Thoracic aorta (tissue), 2 donors: Measurements from ENCODE around the gene ILF2. TPM values are rescaled to one million over a fixed set of nuclear protein-coding genes. Genes with fewer than 3 reads are reported as not detected.
A peak's percentile ranks its signal among the peaks of the same experiment; 100 is the strongest.

Source experiments
- ATAC-seq: fragments of 150-250 bp; one replicate; pipeline ENCODE4 v1.8.0; 2017; ENCODE audit warnings: low read depth; ENCODE audit not compliant: insufficient number of reproducible peaks, low FRiP score
- DNase-seq: peaks from one replicate; pipeline ENCODE4 v3.0.0-alpha.2; 2020; ENCODE audit warnings: low spot score
- H3K27ac ChIP-seq, 2 donors: fragments of 200-600 bp; sonication (generic); 1 replicate in 1 of 2; 2 replicates in 1 of 2; pipeline ENCODE4 v1.5.1; 2016; ENCODE audit warnings: mild to moderate bottlenecking in 2 of 2, moderate library complexity in 2 of 2
- H3K27me3 ChIP-seq: fragments of 200-600 bp; sonication (generic); replicated peaks from 2 replicates; pipeline ENCODE4 v1.6.0; 2016; ENCODE audit warnings: mild to moderate bottlenecking; ENCODE audit not compliant: insufficient read depth
- H3K36me3 ChIP-seq: fragments of 200-600 bp; sonication (generic); one replicate; pipeline ENCODE4 v1.5.1; 2016
- H3K4me1 ChIP-seq, 2 donors: fragments of 200-600 bp; sonication (generic); 1 replicate in 1 of 2; 2 replicates in 1 of 2; pipeline versions ENCODE4 v1.5.1 to v1.6.0; 2016; ENCODE audit warnings: low read depth in 2 of 2, mild to moderate bottlenecking in 1 of 2; ENCODE audit not compliant: control insufficient read depth in 1 of 2
- H3K4me3 ChIP-seq: fragments of 200-600 bp; sonication (generic); 2 replicates; pipeline ENCODE4 v1.5.1; 2016; ENCODE audit warnings: mild to moderate bottlenecking
- H3K9me3 ChIP-seq: fragments of 200-600 bp; sonication (generic); 2 replicates; pipeline ENCODE4 v1.5.1; 2016
- CTCF ChIP-seq: fragments of 200-600 bp; sonication (generic); IDR thresholded peaks from one replicate; pipeline ENCODE4 v1.5.1; 2019; ENCODE audit warnings: antibody characterized with exemption
- total RNA-seq, 2 donors: library from RNA; depleted of rRNA; stranded (reverse); fragments of >200 nt; gene quantifications; one replicate each; pipeline versions ENCODE4 v1.1.0 to v1.2.3, GENCODE V29; 2016

The ILF2 gene
- total RNA-seq, 2 donors from 2014 or later: 75.7 to 81.8 TPM

- Histone ChIP-seq H3K4me3 (peak within 1 kb of the TSS; percentile 79), H3K27ac (peak within 1 kb of the TSS; percentile 84 to 91), H3K36me3 (no peaks in the 10 kb centered on the region), H3K27me3 (no peaks in the 10 kb centered on the region), H3K4me1 (peaks cover 6 to 35% of the 10 kb centered on the region in 2 donors), H3K9me3 (no peaks in the 10 kb centered on the region)
- DNase-seq (peak; percentile 30), ATAC-seq (no peak)
- peak; percentile 56 for TF ChIP-seq CTCF
These were observed 43.7 kb downstream of the ILF2 start, which contains the start of gene S100A13 for GRCh38 chr1:153626904-153627714. TSS of gene S100A13 (minus strand) at chr1:153627505. CDS start at chr1:153626472, 1,033 bp downstream.

GRCh38 chr1:153626477-153626903 lies 44.3 kb downstream of the ILF2 start:
- TF ChIP-seq CTCF: no peak
- Histone ChIP-seq H3K4me3 (peak overlapping the region; percentile 79), H3K27me3 (no peaks in the 10 kb centered on the region), H3K9me3 (no peaks in the 10 kb centered on the region), H3K36me3 (no peaks in the 10 kb centered on the region), H3K27ac (peak overlapping the region; percentile 84 to 91), H3K4me1 (peaks cover 6 to 35% of the 10 kb centered on the region in 2 donors)
- ATAC-seq (no peak), DNase-seq (no peak)

GRCh38 chr1:153624965-153625611 lies 45.7 kb downstream of the ILF2 start:
- no peak for TF ChIP-seq CTCF
- Histone ChIP-seq H3K4me1 (peaks cover 6 to 32% of the 10 kb centered on the region in 2 donors), H3K27me3 (no peaks in the 10 kb centered on the region), H3K9me3 (no peaks in the 10 kb centered on the region), H3K4me3 (no peak overlapping the region), H3K27ac (no peak overlapping the region), H3K36me3 (no peaks in the 10 kb centered on the region)
- ATAC-seq (no peak), DNase-seq (no peak)

GRCh38 chr1:153623101-153623500 lies 47.7 kb downstream of the ILF2 start:
- no peak for TF ChIP-seq CTCF
- peaks cover 6 to 25% of the 10 kb centered on the region in 2 donors for H3K4me1 ChIP-seq
- H3K9me3 ChIP-seq: no peaks in the 10 kb centered on the region
- H3K4me3 ChIP-seq: no peak overlapping the region
- no peaks in the 10 kb centered on the region for H3K27me3 ChIP-seq
- H3K27ac ChIP-seq: no peak overlapping the region
- no peak for ATAC-seq
- H3K36me3 ChIP-seq: no peaks in the 10 kb centered on the region
- no peak for DNase-seq

GRCh38 chr1:153619171-153619570 lies 51.6 kb downstream of the ILF2 start:
- DNase-seq: no peak
- Histone ChIP-seq H3K9me3 (no peaks in the 10 kb centered on the region), H3K36me3 (no peaks in the 10 kb centered on the region), H3K4me1 (no peaks in the 10 kb centered on the region), H3K4me3 (no peak overlapping the region), H3K27ac (no peak overlapping the region), H3K27me3 (no peaks in the 10 kb centered on the region)
- no peak for ATAC-seq
- TF ChIP-seq CTCF: no peak
